Stimulated activated CD4-positive, alpha-beta T cell treated with anti-CD3 and anti-CD28 coated beads, Interleukin-1b, Interleukin-23, amount 100 ng/mL, for 1 hour (primary cell): ENCODE results near the gene MRE11.
"Not testable (repeated sequence)": the region's sequence is repeated elsewhere in the genome, so short reads cannot be mapped to it uniquely, and the experiment has no call there.

Experiments
- DNase-seq, 2 donors: peaks; one replicate each; pipeline ENCODE4 v3.0.0-alpha.2; 2020; ENCODE audit warnings: low read depth in 2 of 2

MRE11 gene

GRCh38 chr11:94424011-94424410 lies 69.6 kb downstream of the MRE11 start:
- no peak for DNase-seq

- no peak for DNase-seq
Observed at GRCh38 chr11:94423507-94423906, 70.1 kb downstream of the MRE11 start.

GRCh38 chr11:94418123-94418765 lies 75.4 kb downstream of the MRE11 start:
- no peak for DNase-seq

- no peak for DNase-seq
Observed at GRCh38 chr11:94417386-94417987, 76.2 kb downstream of the MRE11 start.

DNA sequence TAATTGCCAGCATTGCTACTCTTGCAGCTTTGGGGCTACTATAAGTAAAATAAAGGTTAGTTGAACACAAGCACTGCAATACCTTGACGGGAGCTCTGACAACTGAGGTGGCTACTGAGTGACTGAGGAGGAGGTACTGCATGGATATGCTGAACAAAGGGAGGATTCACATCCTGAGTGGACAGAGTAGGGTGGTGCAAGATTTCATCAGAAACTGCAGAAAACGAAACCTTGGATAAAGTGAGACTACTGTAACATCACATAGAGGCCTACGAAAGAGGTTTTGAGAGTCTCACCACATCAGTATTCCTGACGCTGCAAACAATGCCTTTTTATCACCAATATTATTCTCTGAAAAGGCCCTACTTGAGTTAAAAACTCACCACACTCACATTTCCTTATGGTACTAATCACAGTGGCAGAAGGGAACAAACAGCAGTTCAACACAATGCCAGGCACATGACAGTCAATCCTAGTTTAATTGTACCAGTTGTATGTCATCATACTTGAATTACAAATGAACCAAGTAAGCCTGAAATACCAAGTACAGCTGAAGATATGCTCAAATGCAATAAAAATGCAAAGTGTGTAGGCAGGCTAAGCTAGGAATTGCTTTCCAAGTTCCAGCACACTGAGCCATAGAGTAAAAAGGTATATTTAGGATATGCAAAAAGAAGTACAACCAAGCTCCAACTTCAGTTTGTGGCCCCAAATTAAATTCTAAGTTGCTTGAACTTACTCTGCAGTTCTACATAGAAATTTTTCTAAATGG lies 88.4 kb downstream of the MRE11 start:
- DNase-seq = no peak

DNA sequence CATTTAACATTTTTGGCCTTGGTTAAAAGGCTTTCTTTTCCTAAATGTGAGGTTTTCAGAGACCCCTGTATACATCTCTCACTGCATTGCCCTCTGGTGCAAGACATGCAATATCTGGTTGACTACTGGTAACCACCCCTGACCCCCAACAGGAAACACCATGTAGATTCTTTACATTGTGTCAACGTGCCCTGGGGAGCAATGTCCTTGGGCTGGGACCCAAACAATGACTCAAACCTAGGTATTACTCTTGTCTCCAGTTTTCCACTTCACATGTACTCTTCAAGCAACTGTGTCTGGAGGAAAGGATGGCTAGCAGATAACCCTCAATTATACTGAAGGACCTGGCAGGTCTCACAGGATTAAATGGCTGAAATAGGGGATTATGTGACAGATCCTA lies 91.3 kb downstream of the MRE11 start:
- DNase-seq = no peak

- no peak for DNase-seq
Observed at GRCh38 chr11:94401773-94402265, 91.8 kb downstream of the MRE11 start.

GRCh38 chr11:94400839-94401772 lies 92.5 kb downstream of the MRE11 start, which contains the start of gene GPR83:
Gene GPR83 (minus strand): TSS chr11:94401419. CDS start chr11:94401247, 172 bp downstream.
- DNase-seq = no peak

- DNase-seq = no peak
Observed at GRCh38 chr11:94400457-94400838, 93.2 kb downstream of the MRE11 start.

GRCh38 chr11:94400050-94400449 lies 93.6 kb downstream of the MRE11 start:
- no peak for DNase-seq

- no peak for DNase-seq
Observed at GRCh38 chr11:94398101-94398500, 95.5 kb downstream of the MRE11 start.

- no peak for DNase-seq
Observed at GRCh38 chr11:94396282-94396681, 97.4 kb downstream of the MRE11 start.

DNA sequence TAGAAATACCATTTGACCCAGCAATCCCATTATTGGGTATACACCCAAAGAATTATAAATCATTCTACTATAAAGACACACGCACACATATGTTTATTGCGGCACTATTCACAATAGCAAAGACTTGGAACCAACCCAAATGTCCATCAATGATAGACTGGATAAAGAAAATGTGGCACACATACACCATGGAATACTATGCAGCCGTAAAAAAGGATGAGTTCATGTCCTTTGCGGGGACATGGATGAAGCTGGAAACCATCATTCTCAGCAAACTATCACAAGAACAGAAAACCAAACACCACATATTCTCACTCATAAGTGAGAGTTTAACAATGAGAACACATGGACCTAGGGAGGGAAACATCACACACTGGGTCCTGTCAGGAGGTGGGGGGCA lies 101.7 kb downstream of the MRE11 start:
- not testable (repeated sequence) for DNase-seq

- no peak for DNase-seq
Observed at GRCh38 chr11:94379613-94380012, 114.0 kb downstream of the MRE11 start.

GRCh38 chr11:94376841-94377240 lies 116.8 kb downstream of the MRE11 start:
- no peak for DNase-seq

- not testable (repeated sequence) for DNase-seq
Observed at GRCh38 chr11:94370576-94370975, 123.1 kb downstream of the MRE11 start.
